HFF-Myc (cell line): Measurements from ENCODE around the gene DSP.

Experiments used
- DNase-seq: peaks from one replicate; pipeline ENCODE4 v3.0.0-alpha.2; 2011; ENCODE audit warnings: low read depth; ENCODE audit errors: extremely low read depth
- H3K4me3 ChIP-seq: replicated peaks from 2 replicates; pipeline ENCODE4 v1.5.1; 2011; ENCODE audit warnings: low read depth, mild to moderate bottlenecking, control low read depth, low read length
- TF ChIP-seq, protein P1 (sequence below): IDR thresholded peaks from 2 replicates; pipeline ENCODE4 v1.5.1; 2012; ENCODE audit warnings: mild to moderate bottlenecking, low read depth, low read length, control low read depth; ENCODE audit errors: missing control alignments

Gene DSP

DNA sequence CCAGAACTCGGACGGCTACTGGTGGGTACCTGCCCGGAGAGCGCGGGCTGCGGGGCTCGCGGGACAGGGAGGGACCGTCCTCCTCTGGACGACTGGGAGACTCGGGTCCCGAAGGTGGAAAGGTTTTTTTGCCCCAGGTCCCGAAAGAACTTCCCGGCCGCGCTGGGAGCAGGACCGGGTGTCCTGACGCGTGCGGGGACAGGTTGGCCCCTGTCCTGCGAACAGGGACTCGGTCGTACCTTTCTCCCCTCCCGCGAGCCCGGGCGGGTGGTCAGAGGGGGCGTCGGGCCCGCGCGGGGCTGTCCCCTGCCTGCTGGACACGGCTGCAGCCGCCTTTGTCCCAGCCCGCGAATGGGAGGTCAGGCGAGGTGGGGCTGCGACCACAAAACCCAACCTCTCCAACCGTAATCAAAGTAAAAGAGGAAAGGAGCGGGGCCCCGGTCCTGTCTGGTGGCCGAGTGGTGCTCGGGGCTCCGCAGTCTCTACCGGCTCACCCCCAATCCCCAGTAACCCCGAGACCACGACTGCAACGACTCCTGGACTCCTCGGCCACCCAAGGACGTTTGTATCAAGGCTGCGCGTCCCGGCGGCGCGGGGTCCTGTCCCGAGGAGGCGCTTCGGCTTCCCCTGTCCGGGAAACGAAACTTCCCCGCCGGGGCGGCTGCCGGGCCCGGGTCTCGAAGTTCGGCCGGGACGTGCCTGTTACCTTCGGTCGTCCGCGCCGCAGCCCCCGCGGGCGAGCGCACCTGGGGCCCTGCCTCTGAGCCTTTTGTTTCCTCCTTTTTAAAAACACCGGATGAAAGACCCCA, 798 bp downstream of the DSP start:
- H3K4me3 ChIP-seq = peak overlapping the region; percentile 48
- no peak for DNase-seq

DNA sequence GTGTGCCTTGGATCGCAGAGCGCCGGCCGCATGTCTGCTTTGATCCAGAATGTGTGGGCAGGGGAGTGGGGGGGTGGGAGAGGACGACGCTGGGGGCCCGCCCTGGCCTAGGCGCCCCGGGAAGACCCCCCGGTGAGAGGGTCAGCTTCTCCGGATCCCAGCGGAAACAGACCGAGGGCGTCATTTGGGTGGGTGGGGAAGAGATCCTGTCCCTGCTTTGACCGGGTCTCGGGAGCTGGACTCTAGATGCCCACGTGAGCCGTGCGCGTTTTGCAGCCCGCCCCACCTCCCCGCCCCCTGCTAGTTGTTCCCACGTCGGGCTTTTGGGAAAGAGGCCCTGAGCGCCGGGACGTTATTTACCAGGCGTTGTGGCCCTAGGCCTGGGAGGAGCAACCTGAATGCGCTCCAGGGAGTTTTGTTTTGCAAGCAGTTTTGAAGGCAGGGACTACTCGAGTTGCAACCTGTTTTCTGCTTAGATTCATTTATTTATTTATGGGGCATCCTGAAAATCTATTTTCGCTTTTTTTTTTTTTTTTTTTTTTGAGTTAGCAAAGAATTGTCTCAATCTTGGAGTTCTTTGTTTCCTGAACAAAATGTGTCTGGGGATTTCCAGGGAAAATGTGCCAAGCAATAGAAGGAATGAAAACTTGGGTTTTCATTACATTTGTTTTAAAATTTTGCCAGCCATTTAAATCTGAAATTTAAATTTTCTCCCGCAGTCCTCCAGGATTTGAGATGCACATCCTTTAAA, 1.6 kb downstream of the DSP start:
- no peak for DNase-seq
- TF ChIP-seq, protein P1, sequence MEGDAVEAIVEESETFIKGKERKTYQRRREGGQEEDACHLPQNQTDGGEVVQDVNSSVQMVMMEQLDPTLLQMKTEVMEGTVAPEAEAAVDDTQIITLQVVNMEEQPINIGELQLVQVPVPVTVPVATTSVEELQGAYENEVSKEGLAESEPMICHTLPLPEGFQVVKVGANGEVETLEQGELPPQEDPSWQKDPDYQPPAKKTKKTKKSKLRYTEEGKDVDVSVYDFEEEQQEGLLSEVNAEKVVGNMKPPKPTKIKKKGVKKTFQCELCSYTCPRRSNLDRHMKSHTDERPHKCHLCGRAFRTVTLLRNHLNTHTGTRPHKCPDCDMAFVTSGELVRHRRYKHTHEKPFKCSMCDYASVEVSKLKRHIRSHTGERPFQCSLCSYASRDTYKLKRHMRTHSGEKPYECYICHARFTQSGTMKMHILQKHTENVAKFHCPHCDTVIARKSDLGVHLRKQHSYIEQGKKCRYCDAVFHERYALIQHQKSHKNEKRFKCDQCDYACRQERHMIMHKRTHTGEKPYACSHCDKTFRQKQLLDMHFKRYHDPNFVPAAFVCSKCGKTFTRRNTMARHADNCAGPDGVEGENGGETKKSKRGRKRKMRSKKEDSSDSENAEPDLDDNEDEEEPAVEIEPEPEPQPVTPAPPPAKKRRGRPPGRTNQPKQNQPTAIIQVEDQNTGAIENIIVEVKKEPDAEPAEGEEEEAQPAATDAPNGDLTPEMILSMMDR = no peak
- peak overlapping the region; percentile 48 for H3K4me3 ChIP-seq

More for the DNA sequence above, 798 bp downstream of the DSP start:
- TF ChIP-seq, protein P1 = no peak

DNA sequence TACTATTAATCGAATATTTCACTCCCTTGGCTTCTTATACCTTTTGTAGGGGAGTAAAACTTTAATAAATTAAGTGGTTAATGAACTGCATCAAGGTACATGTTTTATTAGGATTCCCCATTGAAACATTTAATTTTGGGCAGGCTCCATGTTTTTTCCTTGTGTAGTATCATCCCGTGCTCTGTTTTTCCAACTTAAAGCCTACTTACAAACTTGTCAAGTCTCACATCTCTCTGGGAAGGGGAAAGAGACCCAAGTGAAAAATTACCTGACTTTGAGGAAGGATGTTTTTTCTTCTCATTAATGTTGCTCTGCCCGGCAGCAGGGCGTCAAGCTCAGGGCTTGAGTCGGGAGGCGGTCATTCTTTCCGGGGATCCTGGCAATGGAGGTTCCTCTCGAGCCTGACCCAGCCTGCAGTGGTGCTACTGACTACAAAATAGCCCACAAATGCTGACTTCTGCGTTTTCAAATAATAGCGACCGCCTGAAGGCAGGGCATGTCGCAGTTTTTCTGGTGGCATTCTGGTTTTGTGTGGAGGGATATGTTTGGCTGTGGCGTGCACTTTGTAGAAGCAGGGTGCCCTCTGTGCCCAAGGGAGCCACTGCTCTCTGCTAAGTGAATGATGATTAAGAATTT, 2.4 kb downstream of the DSP start:
- no peak for DNase-seq
- TF ChIP-seq, protein P1 = no peak

DNA sequence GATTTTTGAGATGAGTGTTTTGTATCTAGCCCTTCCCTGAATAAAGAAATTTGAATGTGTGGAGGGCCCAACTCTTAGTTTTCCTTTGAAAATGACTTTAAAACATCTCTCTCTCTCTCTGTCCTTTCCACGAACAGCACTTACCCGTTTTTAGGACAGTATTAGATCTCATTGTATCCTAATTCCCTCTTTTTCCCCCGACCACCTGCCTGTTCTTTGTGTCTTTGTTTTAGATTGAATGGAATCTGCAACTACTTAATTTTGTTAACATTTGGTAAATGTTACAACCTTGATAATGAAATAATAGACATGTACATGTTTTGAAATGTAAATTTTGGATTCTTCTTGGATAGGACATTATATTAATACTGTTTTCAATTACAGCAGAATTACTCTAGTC, 3.1 kb downstream of the DSP start:
- TF ChIP-seq, protein P1 = no peak
- DNase-seq = no peak
- no peak overlapping the region for H3K4me3 ChIP-seq

More for the DNA sequence above, 2.4 kb downstream of the DSP start:
- H3K4me3 ChIP-seq = no peak overlapping the region

DNA sequence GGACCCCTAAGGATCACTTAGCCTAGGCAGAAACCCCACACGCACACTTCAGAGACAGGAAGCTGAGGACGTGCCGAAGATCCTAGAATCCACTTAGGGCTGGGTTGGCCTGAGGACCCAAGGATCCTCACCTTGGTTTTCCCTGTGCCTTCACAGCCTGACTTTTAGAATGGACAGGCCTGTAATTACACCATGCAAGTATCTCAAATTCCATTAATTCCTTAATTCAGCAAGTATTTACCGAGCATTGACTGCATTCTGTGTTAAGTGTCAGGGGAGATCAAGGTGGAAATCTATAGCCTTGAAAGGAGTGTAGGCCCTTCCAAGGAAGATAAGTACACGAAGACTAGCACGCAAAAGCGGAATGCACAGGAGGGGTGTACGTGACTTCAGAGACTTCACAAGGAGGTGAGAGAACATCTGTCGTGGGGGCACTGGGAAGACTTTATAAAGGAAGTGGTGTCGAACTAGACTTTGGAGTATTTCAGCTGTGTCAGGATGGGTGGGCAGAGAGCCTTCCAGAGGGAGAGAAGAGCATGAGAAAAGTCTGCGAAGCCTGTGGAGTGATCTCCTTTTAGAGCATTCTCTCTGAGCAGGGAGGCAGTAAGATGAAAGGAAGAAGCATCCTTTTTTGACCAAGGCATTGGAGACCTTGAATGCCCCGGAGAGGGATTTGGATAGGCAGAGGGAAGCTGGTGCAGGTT, 4.0 kb downstream of the DSP start:
- TF ChIP-seq, protein P1 = no peak
- DNase-seq = no peak
- no peak overlapping the region for H3K4me3 ChIP-seq

DNA sequence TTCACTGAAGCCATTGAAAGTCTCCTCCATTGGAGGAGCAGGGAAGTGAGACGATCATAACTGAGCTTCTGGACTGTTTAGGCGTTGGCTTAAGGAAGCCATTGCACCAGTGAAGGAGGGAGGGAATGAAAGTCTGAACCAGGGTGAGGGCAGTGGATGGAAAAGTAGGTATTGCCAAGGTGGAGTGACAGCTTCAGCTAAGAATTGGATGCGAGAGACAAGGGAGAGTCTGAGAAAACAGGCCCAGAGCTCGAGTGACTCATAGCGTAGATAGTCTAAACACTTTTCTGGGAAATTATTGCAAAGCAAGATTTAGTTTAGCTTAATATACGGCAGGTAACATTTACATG, 4.5 kb downstream of the DSP start:
- H3K4me3 ChIP-seq = no peak overlapping the region
- TF ChIP-seq, protein P1 = no peak
- DNase-seq = no peak
